SK-N-SH (cell line): ENCODE measurements around the gene MAP4K4. TPM values are rescaled to one million over a fixed set of nuclear protein-coding genes. Genes with fewer than 3 reads are reported as not detected.

Experiments used
- CTCF ChIA-PET: fragments of 300-600, 350-600 bp; formaldehyde crosslinking; extraction: SDS; loops from one replicate; lab custom pipeline; 2021; lab: Yijun Ruan, JAX
- POLR2A ChIA-PET: fragments of 350-600 bp; sonication (Branson Sonifier 250); formaldehyde crosslinking; extraction: SDS; loops from one replicate; lab custom pipeline; 2020; ENCODE audit warnings: antibody characterized with exemption, inconsistent platforms; lab: Yijun Ruan, JAX
- DNase-seq: peaks from one replicate; pipeline ENCODE4 v3.0.0; 2012
- H2AFZ ChIP-seq: fragments of 200-600 bp; sonication (generic); 2 replicates; pipeline ENCODE4 v1.8.1; 2016; ENCODE audit warnings: antibody characterized with exemption, mild to moderate bottlenecking, low read depth
- H3F3A ChIP-seq: fragments of 200-600 bp; sonication (generic); replicated peaks from 2 replicates; pipeline ENCODE3; 2016; ENCODE audit warnings: antibody characterized with exemption, mild to moderate bottlenecking; ENCODE audit not compliant: insufficient read depth
- H3K27ac ChIP-seq, 2 experiments: fragments of 200-500 bp in 1 of 2; fragments of 200-600 bp in 1 of 2; sonication (Bioruptor generic) in 1 of 2; sonication (generic), shearing (Covaris generic) in 1 of 2; 2 replicates each; pipeline versions ENCODE4 v1.5.1 to v1.6.1; 2014 to 2016; ENCODE audit warnings: low read depth in 2 of 2, inconsistent platforms in 1 of 2, low read length in 1 of 2, mild to moderate bottlenecking in 1 of 2, mixed read lengths in 1 of 2
- H3K27me3 ChIP-seq: fragments of 200-600 bp; sonication (generic), shearing (Covaris generic); 2 replicates; pipeline ENCODE4 v1.6.1; 2016; ENCODE audit warnings: mixed run types; ENCODE audit not compliant: insufficient read depth
- H3K36me3 ChIP-seq, 2 experiments: fragments of 200-500 bp in 1 of 2; fragments of 200-600 bp in 1 of 2; sonication (Bioruptor generic) in 1 of 2; sonication (generic) in 1 of 2; replicated peaks in 1 of 2; 2 replicates each; pipeline versions ENCODE3 to v1.5.1; 2014 to 2016; ENCODE audit warnings: low read length in 1 of 2, mild to moderate bottlenecking in 1 of 2; ENCODE audit not compliant: insufficient read depth in 2 of 2, control insufficient read depth in 1 of 2
- H3K4me1 ChIP-seq, 2 experiments: fragments of 200-500 bp in 1 of 2; fragments of 200-600 bp in 1 of 2; sonication (Bioruptor generic) in 1 of 2; sonication (generic), shearing (Covaris generic) in 1 of 2; 2 replicates each; pipeline versions ENCODE4 v1.5.1 to v1.6.1; 2014 to 2016; ENCODE audit warnings: low read depth in 1 of 2, low read length in 1 of 2, mixed run types in 1 of 2; ENCODE audit not compliant: insufficient read depth in 2 of 2, control insufficient read depth in 1 of 2
- H3K4me2 ChIP-seq: fragments of 200-600 bp; sonication (generic), shearing (Covaris generic); 2 replicates; pipeline ENCODE4 v1.6.1; 2017; ENCODE audit warnings: mixed run types
- H3K4me3 ChIP-seq, 2 experiments: fragments of 200-500 bp in 1 of 2; fragments of 200-600 bp in 1 of 2; sonication (Bioruptor generic) in 1 of 2; sonication (generic), shearing (Covaris generic) in 1 of 2; 2 replicates each; pipeline versions ENCODE4 v1.5.1 to v1.8.1; 2014 to 2016; ENCODE audit warnings: low read depth in 2 of 2, inconsistent platforms in 1 of 2, low read length in 1 of 2, mild to moderate bottlenecking in 1 of 2, mixed read lengths in 1 of 2, moderate library complexity in 1 of 2
- H3K79me2 ChIP-seq: fragments of 200-600 bp; sonication (generic); 2 replicates; pipeline ENCODE4 v1.8.1; 2017; ENCODE audit warnings: mild to moderate bottlenecking; ENCODE audit not compliant: insufficient read depth
- H3K9ac ChIP-seq: fragments of 200-600 bp; sonication (generic); 2 replicates; pipeline ENCODE4 v1.6.1; 2017; ENCODE audit warnings: mixed run types
- H3K9me2 ChIP-seq: fragments of 200-600 bp; sonication (generic); 2 replicates; pipeline ENCODE4 v1.6.1; 2017; ENCODE audit warnings: mixed run types
- H3K9me3 ChIP-seq: fragments of 200-600 bp; sonication (generic); 2 replicates; pipeline ENCODE4 v1.6.1; 2017; ENCODE audit warnings: mixed run types, mild to moderate bottlenecking, moderate library complexity
- H4K20me1 ChIP-seq: fragments of 200-600 bp; sonication (generic); 2 replicates; pipeline ENCODE4 v1.6.1; 2017; ENCODE audit warnings: mild to moderate bottlenecking, mixed run types; ENCODE audit not compliant: insufficient read depth
- CHD2 ChIP-seq: fragments of 150-350 bp; IDR thresholded peaks from 2 replicates; pipeline ENCODE4 v1.6.1; 2018; ENCODE audit warnings: low read length; ENCODE audit not compliant: partially characterized antibody
- ELF1 ChIP-seq: IDR thresholded peaks from 2 replicates; pipeline ENCODE4 v1.4.0; 2012
- EZH2phosphoT487 ChIP-seq: fragments of 200-600 bp; sonication (generic); IDR thresholded peaks from 2 replicates; pipeline ENCODE4 v1.6.1; 2017; ENCODE audit warnings: low read depth, mixed run types, mild to moderate bottlenecking, antibody characterized with exemption, moderate library complexity, borderline replicate concordance
- FOSL2 ChIP-seq: IDR thresholded peaks from 2 replicates; pipeline ENCODE4 v1.4.0; 2012; ENCODE audit warnings: low read depth, mild to moderate bottlenecking, moderate library complexity, borderline replicate concordance
- FOXM1 ChIP-seq: IDR thresholded peaks from 2 replicates; pipeline ENCODE4 v1.4.0; 2012; ENCODE audit warnings: low read depth, mild to moderate bottlenecking
- GABPA ChIP-seq: IDR thresholded peaks from 2 replicates; pipeline ENCODE4 v1.4.0; 2012; ENCODE audit warnings: low read depth, mild to moderate bottlenecking
- MEF2A ChIP-seq: IDR thresholded peaks from 2 replicates; pipeline ENCODE4 v1.4.0; 2012; ENCODE audit warnings: low read depth, borderline replicate concordance
- NFIC ChIP-seq: IDR thresholded peaks from 2 replicates; pipeline ENCODE4 v1.4.0; 2012; ENCODE audit warnings: borderline replicate concordance
- POLR2AphosphoS5 ChIP-seq: IDR thresholded peaks from 2 replicates; pipeline ENCODE4 v1.6.1; 2012; ENCODE audit warnings: low read depth, low read length
- RCOR1 ChIP-seq: fragments of 150-350 bp; IDR thresholded peaks from 2 replicates; pipeline ENCODE4 v1.6.1; 2017; ENCODE audit warnings: antibody characterized with exemption, low read length
- RXRA ChIP-seq: IDR thresholded peaks from 2 replicates; pipeline ENCODE4 v1.4.0; 2012; ENCODE audit warnings: low read depth, mild to moderate bottlenecking, borderline replicate concordance
- SIN3A ChIP-seq: IDR thresholded peaks from 2 replicates; pipeline ENCODE4 v1.6.1; 2012; ENCODE audit warnings: low read depth, mild to moderate bottlenecking, low read length, moderate library complexity, borderline replicate concordance
- TAF1 ChIP-seq: IDR thresholded peaks from 2 replicates; pipeline ENCODE4 v1.6.1; 2012; ENCODE audit warnings: low read depth, mild to moderate bottlenecking, low read length, moderate library complexity, borderline replicate concordance
- TCF12 ChIP-seq: IDR thresholded peaks from 2 replicates; pipeline ENCODE4 v1.4.0; 2012
- YY1 ChIP-seq: IDR thresholded peaks from 2 replicates; pipeline ENCODE4 v1.4.0; 2012; ENCODE audit warnings: low read depth, mild to moderate bottlenecking
- WGBS: methylation state at CpG from one replicate; pipeline ENCODE4 v1.1.6; 2017; ENCODE audit warnings: low lambda C conversion rate; 5-methylcytosine and 5-hydroxymethylcytosine counted together
- polyA plus RNA-seq, 3 experiments: library from polyadenylated mRNA; depleted of rRNA; stranded (reverse); fragments of >200 nt; gene quantifications; 2 replicates each; pipeline ENCODE4 v1.2.3, GENCODE V29; 2012
- TF ChIP-seq, protein P1 (sequence below): IDR thresholded peaks from 2 replicates; pipeline ENCODE4 v1.4.0; 2012; ENCODE audit warnings: low read depth, borderline replicate concordance
- TF ChIP-seq, protein P2 (sequence below): IDR thresholded peaks from 2 replicates; pipeline ENCODE4 v1.6.1; 2012; ENCODE audit warnings: mild to moderate bottlenecking, low read depth, low read length, moderate library complexity
- TF ChIP-seq, protein P3 (sequence below): IDR thresholded peaks from 2 replicates; pipeline ENCODE4 v1.4.0; 2012; ENCODE audit warnings: low read depth
- TF ChIP-seq, protein P4 (sequence below): fragments of 200-600 bp; sonication (generic); IDR thresholded peaks from 2 replicates; pipeline ENCODE4 v1.6.1; 2017; ENCODE audit warnings: antibody characterized with exemption, mild to moderate bottlenecking, moderate library complexity

Gene MAP4K4
- polyA plus RNA-seq, 1 of the 3 experiments (the other 2 are of a cell fraction): 72.9 TPM

DNA sequence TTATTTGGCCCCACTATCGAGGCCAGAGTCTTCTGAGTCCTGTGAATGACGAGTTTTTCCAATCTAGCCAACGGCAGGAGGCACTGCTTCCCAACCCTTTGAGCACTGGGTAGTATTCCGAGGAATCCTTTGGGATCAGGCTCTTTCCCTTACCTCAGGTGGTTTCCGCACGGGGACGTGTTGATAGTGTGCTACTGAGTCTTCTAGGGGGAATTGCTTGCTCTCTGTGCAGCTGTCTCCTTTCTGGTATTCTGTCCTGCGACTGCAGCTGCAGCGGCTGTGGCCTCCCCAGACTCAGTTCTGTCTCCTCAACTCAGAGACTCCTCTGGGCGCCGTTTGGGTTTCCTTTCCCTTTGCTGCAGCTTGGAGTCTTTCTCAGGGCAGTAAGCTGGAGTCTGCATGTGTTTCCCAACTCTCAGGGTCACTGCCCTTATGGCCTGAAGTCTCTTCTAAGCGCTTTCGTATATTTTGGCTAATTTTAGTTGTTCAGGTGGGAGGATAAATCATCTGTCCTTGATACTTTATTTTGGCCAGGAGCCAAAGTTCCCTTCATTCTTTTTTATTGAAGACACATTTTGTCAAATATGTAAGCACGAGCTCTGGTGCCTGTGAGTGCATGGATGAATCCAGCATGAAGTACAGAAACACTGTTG is 118.4 kb downstream of the MAP4K4 start:
- TF ChIP-seq NFIC (peak; percentile 70), TCF12 (peak; percentile 50; the same call in 1 of the 2 replicates), YY1 (no peak), FOSL2 (no peak)
- Histone ChIP-seq H3K4me2 (peak overlapping the region; percentile 47), H3K4me1 (peaks cover 43 to 51% of the 10 kb centered on the region in 2 experiments), H3F3A (peaks cover 8% of the 10 kb centered on the region), H3K9me3 (no peaks in the 10 kb centered on the region), H3K9ac (no peak overlapping the region), H2AFZ (no peak overlapping the region), H3K36me3 (peaks cover 0 to 3% of the 10 kb centered on the region in 2 experiments), H3K79me2 (peaks cover 100% of the 10 kb centered on the region), H3K27ac (peak overlapping the region; percentile 18 to 53; a peak in 2 of 4 replicates), H3K9me2 (no peaks in the 10 kb centered on the region), H4K20me1 (peaks cover 99% of the 10 kb centered on the region), H3K27me3 (no peaks in the 10 kb centered on the region), H3K4me3 (no peak overlapping the region)
- ChIA-PET POLR2A (no interaction called here), CTCF (interaction anchor here (0.8 to 4.2 kb wide), 6 partner anchors 9 to 428 kb away, joined by 3 to 37 read pairs (median 4); partner anchors contain the start of gene CREG2)
- DNase-seq: no peak
- WGBS: 78% methylated on average over 14 of the region's 14 CpGs

DNA sequence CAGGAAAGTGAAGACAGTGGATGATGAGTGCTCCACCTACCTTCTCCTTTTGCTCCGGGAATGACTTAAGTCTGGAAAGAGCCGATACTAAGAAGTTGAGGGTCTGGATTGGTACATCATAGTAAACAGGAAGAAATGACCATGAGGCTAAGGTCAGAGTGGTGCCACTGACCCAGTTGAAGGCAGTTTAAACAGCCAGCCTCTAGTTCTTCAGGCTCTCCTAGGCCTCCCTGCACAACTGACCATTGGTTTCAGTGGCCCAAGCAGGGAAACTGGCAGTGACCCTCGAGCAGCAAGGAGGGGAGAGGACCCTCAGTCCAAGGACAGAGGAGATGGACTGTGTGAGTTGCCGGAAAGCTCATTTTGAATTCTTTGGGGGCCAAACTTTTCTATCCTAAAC is 119.1 kb downstream of the MAP4K4 start:
- Histone ChIP-seq H3K9me3 (no peaks in the 10 kb centered on the region), H3K79me2 (peaks cover 100% of the 10 kb centered on the region), H3K4me1 (peaks cover 39 to 49% of the 10 kb centered on the region in 2 experiments), H3K9ac (no peak overlapping the region), H3K4me2 (peak overlapping the region; percentile 47; the same call in 1 of the 2 replicates), H3K36me3 (peaks cover 0 to 3% of the 10 kb centered on the region in 2 experiments), H3K4me3 (no peak overlapping the region), H4K20me1 (peaks cover 99% of the 10 kb centered on the region), H3K27ac (peak overlapping the region; percentile 18 to 50; a peak in 2 of 4 replicates), H2AFZ (no peak overlapping the region), H3K27me3 (no peaks in the 10 kb centered on the region), H3F3A (peaks cover 15% of the 10 kb centered on the region), H3K9me2 (no peaks in the 10 kb centered on the region)
- POLR2A ChIA-PET: no interaction called here
- WGBS: 100% methylated on average over 3 of the region's 4 CpGs
- DNase-seq: no peak
- CTCF ChIA-PET: interaction anchor here (0.8 to 4.2 kb wide), 6 partner anchors 10 to 429 kb away, joined by 3 to 37 read pairs (median 4); partner anchors contain the start of gene CREG2
- TF ChIP-seq, protein P1, sequence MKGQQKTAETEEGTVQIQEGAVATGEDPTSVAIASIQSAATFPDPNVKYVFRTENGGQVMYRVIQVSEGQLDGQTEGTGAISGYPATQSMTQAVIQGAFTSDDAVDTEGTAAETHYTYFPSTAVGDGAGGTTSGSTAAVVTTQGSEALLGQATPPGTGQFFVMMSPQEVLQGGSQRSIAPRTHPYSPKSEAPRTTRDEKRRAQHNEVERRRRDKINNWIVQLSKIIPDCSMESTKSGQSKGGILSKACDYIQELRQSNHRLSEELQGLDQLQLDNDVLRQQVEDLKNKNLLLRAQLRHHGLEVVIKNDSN: no peak
- TF ChIP-seq POLR2AphosphoS5: no peak
- TF ChIP-seq CHD2: no peak
- no peak for TF ChIP-seq EZH2phosphoT487
- TF ChIP-seq ELF1: no peak
- no peak for TF ChIP-seq TAF1
- TF ChIP-seq FOXM1: no peak
- TF ChIP-seq RXRA: no peak
- TF ChIP-seq, protein P2, sequence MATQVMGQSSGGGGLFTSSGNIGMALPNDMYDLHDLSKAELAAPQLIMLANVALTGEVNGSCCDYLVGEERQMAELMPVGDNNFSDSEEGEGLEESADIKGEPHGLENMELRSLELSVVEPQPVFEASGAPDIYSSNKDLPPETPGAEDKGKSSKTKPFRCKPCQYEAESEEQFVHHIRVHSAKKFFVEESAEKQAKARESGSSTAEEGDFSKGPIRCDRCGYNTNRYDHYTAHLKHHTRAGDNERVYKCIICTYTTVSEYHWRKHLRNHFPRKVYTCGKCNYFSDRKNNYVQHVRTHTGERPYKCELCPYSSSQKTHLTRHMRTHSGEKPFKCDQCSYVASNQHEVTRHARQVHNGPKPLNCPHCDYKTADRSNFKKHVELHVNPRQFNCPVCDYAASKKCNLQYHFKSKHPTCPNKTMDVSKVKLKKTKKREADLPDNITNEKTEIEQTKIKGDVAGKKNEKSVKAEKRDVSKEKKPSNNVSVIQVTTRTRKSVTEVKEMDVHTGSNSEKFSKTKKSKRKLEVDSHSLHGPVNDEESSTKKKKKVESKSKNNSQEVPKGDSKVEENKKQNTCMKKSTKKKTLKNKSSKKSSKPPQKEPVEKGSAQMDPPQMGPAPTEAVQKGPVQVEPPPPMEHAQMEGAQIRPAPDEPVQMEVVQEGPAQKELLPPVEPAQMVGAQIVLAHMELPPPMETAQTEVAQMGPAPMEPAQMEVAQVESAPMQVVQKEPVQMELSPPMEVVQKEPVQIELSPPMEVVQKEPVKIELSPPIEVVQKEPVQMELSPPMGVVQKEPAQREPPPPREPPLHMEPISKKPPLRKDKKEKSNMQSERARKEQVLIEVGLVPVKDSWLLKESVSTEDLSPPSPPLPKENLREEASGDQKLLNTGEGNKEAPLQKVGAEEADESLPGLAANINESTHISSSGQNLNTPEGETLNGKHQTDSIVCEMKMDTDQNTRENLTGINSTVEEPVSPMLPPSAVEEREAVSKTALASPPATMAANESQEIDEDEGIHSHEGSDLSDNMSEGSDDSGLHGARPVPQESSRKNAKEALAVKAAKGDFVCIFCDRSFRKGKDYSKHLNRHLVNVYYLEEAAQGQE: no peak
- TF ChIP-seq YY1: no peak
- TF ChIP-seq SIN3A: no peak
- TF ChIP-seq GABPA: no peak
- TF ChIP-seq, protein P3, sequence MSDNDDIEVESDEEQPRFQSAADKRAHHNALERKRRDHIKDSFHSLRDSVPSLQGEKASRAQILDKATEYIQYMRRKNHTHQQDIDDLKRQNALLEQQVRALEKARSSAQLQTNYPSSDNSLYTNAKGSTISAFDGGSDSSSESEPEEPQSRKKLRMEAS: no peak
- TF ChIP-seq MEF2A: no peak
- no peak for TF ChIP-seq TCF12
- TF ChIP-seq, protein P4, sequence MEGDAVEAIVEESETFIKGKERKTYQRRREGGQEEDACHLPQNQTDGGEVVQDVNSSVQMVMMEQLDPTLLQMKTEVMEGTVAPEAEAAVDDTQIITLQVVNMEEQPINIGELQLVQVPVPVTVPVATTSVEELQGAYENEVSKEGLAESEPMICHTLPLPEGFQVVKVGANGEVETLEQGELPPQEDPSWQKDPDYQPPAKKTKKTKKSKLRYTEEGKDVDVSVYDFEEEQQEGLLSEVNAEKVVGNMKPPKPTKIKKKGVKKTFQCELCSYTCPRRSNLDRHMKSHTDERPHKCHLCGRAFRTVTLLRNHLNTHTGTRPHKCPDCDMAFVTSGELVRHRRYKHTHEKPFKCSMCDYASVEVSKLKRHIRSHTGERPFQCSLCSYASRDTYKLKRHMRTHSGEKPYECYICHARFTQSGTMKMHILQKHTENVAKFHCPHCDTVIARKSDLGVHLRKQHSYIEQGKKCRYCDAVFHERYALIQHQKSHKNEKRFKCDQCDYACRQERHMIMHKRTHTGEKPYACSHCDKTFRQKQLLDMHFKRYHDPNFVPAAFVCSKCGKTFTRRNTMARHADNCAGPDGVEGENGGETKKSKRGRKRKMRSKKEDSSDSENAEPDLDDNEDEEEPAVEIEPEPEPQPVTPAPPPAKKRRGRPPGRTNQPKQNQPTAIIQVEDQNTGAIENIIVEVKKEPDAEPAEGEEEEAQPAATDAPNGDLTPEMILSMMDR: no peak
- no peak for TF ChIP-seq RCOR1
